ENCODE measurements around the gene GSKIP.

Gene GSKIP

GRCh38 chr14:96422992-96423391 is 59.7 kb downstream of the GSKIP start:
- DNase-seq: no peak

DNA sequence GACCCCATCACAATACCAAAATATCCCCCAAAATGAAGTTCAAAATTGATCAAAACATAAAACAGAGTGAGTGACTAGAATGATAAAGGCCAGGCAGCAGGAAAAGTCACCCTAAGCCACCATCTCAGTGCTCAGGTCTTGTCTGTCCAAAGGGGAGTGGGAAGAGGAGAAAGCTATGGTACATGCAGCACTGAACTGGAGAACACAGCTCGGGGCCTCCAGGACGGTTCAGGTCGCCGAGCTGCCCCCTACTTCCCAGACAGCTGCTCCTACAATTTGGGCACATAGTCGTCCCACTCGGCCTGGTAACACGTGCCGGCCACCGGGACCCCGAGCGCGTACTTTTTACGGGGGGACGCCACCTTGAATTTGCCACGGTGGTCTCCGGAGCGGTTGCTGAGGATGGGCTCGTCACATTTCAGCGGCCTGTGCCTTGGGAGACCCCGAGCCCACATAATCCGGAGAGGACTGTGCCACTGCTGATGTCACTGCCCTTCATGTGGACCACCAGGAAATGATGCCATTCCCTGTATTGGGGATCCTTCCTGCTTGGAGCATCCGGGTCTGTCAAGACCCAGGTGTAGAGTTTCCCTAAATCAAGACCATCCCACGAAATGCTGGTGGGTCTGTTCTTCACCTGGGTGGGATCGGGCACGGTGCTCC is 60.3 kb downstream of the GSKIP start:
- no peak for DNase-seq

- DNase-seq: peak; percentile 40
Measured at GRCh38 chr14:96424109-96424989, 61.0 kb downstream of the GSKIP start.

DNA sequence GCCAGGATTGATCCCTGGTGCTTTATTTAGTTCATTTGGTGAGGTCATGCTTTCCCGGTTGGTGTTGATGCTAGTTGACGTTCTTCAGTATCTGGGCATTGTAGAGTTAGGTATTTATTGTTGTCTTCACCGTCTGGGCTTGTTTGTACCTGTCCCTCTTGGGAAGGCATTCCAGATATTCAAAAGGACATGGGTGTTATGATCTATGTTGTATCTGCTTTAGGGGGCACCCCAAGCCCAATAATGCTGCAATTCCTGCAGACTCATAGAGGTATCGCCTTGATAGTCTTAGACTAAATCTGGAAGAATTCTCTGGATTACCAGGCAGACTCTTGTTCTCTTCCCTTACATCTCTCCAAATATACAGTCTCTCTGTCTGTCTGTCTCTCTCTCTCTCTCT is 70.7 kb downstream of the GSKIP start:
- DNase-seq: no peak

All from activated T-cell treated with anti-CD3 and anti-CD28 coated beads, Interleukin-2, amount 50 U/mL, for 1 hour (primary cell).